Uterus (tissue), 2 donors: ENCODE measurements around the gene MSI1.

Experiments
- CTCF ChIP-seq, 4 experiments: fragments of 200-600 bp in 2 of 4; fragments of 450-650 bp in 2 of 4; sonication (generic) in 2 of 4; IDR thresholded peaks; one replicate each; pipeline ENCODE4 v1.5.1; 2016 to 2019; ENCODE audit warnings: antibody characterized with exemption in 4 of 4, mild to moderate bottlenecking in 2 of 4, moderate library complexity in 1 of 4
- POLR2A ChIP-seq, 2 donors: fragments of 450-650 bp; IDR thresholded peaks; one replicate each; pipeline ENCODE4 v1.6.1; 2016; ENCODE audit warnings: antibody characterized with exemption in 2 of 2, mild to moderate bottlenecking in 1 of 2, moderate library complexity in 1 of 2

DNA sequence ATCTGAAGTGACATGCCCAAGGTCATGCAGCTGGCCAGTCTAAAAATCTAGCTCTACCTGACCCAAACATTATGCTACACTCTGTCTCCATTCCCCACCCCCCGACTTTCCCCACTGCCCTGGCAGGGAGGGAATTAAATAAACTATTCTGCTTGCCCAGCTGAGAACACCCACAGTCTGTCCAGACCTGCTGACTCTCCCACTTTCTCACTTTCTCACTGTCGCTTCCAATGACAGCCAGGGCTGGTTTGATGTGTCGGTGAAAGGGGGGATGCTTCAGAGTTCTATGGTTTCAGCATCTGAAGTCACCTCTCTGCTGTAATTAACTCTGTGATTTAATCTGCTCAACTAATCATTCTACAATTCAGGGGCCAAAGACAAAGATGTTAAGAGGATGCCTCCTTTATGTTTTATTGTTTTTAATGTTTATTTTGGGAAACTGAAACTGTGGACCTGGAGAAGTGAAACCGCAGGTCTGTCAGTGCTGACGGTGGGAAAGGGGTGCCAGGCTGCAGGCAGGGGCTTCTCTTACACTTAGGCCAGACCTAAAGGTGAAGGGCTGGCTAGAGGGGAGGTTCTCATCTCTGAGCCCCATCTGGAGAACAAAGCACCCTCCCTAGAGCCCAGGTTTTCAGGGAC is 8.1 kb upstream of the MSI1 start:
- TF ChIP-seq CTCF (IDR thresholded peaks at IDR 0.05) (no peak), POLR2A (IDR thresholded peaks at IDR 0.05) (no peak)
